HPDE6-E6E7 (cell line): ENCODE results near the gene PLCL2.

ENCODE experiments used
- DNase-seq: peaks from one replicate; pipeline ENCODE4 v3.0.0; 2011; ENCODE audit warnings: missing footprints; ENCODE audit errors: extremely low spot score

The PLCL2 gene

GRCh38 chr3:16884748-16885592 lies at the start of gene PLCL2:
PLCL2 (plus strand) TSS chr3:16884955; CDS start chr3:16885040, 85 bp downstream.
- no peak for DNase-seq

GRCh38 chr3:16836505-16837237 lies 48.1 kb upstream of the PLCL2 start:
- no peak for DNase-seq

GRCh38 chr3:16837602-16838001 lies 47.2 kb upstream of the PLCL2 start:
- DNase-seq: no peak

- no peak for DNase-seq
Measured at GRCh38 chr3:16838561-16838960, 46.2 kb upstream of the PLCL2 start.

- DNase-seq: no peak
Measured at GRCh38 chr3:16839271-16840100, 45.3 kb upstream of the PLCL2 start.

GRCh38 chr3:16840101-16840424 lies 44.7 kb upstream of the PLCL2 start:
- DNase-seq: no peak

- DNase-seq: no peak
Measured at GRCh38 chr3:16841041-16841753, 43.6 kb upstream of the PLCL2 start.

- no peak for DNase-seq
Measured at GRCh38 chr3:16841904-16842271, 42.9 kb upstream of the PLCL2 start.

GRCh38 chr3:16842272-16843270 lies 42.2 kb upstream of the PLCL2 start:
- no peak for DNase-seq

- DNase-seq: no peak
Measured at GRCh38 chr3:16844222-16844621, 40.5 kb upstream of the PLCL2 start.

- no peak for DNase-seq
Measured at GRCh38 chr3:16844791-16845190, 40.0 kb upstream of the PLCL2 start.

- DNase-seq: no peak
Measured at GRCh38 chr3:16846373-16847080, 38.2 kb upstream of the PLCL2 start.

GRCh38 chr3:16848007-16848406 lies 36.7 kb upstream of the PLCL2 start:
- no peak for DNase-seq

GRCh38 chr3:16849229-16849628 lies 35.5 kb upstream of the PLCL2 start:
- DNase-seq: no peak

GRCh38 chr3:16849795-16850194 lies 35.0 kb upstream of the PLCL2 start:
- no peak for DNase-seq

GRCh38 chr3:16855497-16855896 lies 29.3 kb upstream of the PLCL2 start:
- no peak for DNase-seq

GRCh38 chr3:16860234-16860633 lies 24.5 kb upstream of the PLCL2 start:
- DNase-seq: no peak

GRCh38 chr3:16861432-16861831 lies 23.3 kb upstream of the PLCL2 start:
- DNase-seq: no peak

- no peak for DNase-seq
Measured at GRCh38 chr3:16864610-16865313, 20.0 kb upstream of the PLCL2 start.
